WTC11 (cell line): ENCODE data around the gene CRAMP1. TPM values are rescaled to one million over a fixed set of nuclear protein-coding genes. Genes with fewer than 3 reads are reported as not detected.

ENCODE experiments used
- ATAC-seq: fragments of 200-7000 bp; cut with Tn5 transposase; 2 replicates; pipeline ENCODE4 v1.10.0; 2021; ENCODE audit warnings: mild to moderate bottlenecking, moderate library complexity
- CTCF ChIA-PET: fragments of 300-600 bp; sonication (Branson Sonifier 250); formaldehyde crosslinking; loops from one replicate; lab custom pipeline; 2021; ENCODE audit warnings: antibody characterized with exemption; lab: Charles Lee
- POLR2A ChIA-PET: fragments of 350-600 bp; sonication (Branson Sonifier 250); formaldehyde crosslinking; loops from one replicate; lab custom pipeline; 2021; ENCODE audit warnings: antibody characterized with exemption; lab: Charles Lee
- DNase-seq: peaks from one replicate; pipeline ENCODE4 v3.0.0; 2021; ENCODE audit warnings: low spot score
- H3K27ac Mint-ChIP-seq: 2 replicates; pipeline ENCODE4 v1.8.0; 2021; ENCODE audit warnings: mixed read lengths
- H3K27me3 Mint-ChIP-seq: 2 replicates; pipeline ENCODE4 v1.8.0; 2021; ENCODE audit warnings: low read depth, mild to moderate bottlenecking, moderate library complexity, mixed read lengths
- H3K36me3 Mint-ChIP-seq: 2 replicates; pipeline ENCODE4 v1.8.0; 2021; ENCODE audit warnings: mixed read lengths
- H3K4me1 Mint-ChIP-seq: 2 replicates; pipeline ENCODE4 v1.8.0; 2022; ENCODE audit warnings: mixed read lengths
- H3K4me3 Mint-ChIP-seq: 2 replicates; pipeline ENCODE4 v1.8.0; 2021; ENCODE audit warnings: mild to moderate bottlenecking, moderate library complexity, mixed read lengths
- H3K9me3 Mint-ChIP-seq: 2 replicates; pipeline ENCODE4 v1.8.0; 2021; ENCODE audit warnings: mixed read lengths
- ATF1 ChIP-seq: sonication (generic); formaldehyde crosslinking; IDR thresholded peaks from 2 replicates; pipeline ENCODE4 v1.8.1; 2023; ENCODE audit warnings: mild to moderate bottlenecking, moderate library complexity, missing genetic modification reagents
- CREM ChIP-seq: sonication (generic); formaldehyde crosslinking; IDR thresholded peaks from 2 replicates; pipeline ENCODE4 v1.8.1; 2022; ENCODE audit warnings: mild to moderate bottlenecking, missing genetic modification reagents, moderate library complexity
- FOXK1 ChIP-seq: sonication (generic); formaldehyde crosslinking; IDR thresholded peaks from 2 replicates; pipeline ENCODE4 v1.8.0; 2022; ENCODE audit warnings: mild to moderate bottlenecking, moderate library complexity, missing genetic modification reagents
- HMGXB4 ChIP-seq: sonication (generic); formaldehyde crosslinking; IDR thresholded peaks from 2 replicates; pipeline ENCODE4 v1.8.1; 2023; ENCODE audit warnings: mild to moderate bottlenecking, moderate library complexity, missing genetic modification reagents
- KAT7 ChIP-seq: sonication (generic); formaldehyde crosslinking; IDR thresholded peaks from 2 replicates; pipeline ENCODE4 v1.8.1; 2023; ENCODE audit warnings: missing genetic modification reagents, mild to moderate bottlenecking, borderline replicate concordance
- MLX ChIP-seq: sonication (generic); formaldehyde crosslinking; IDR thresholded peaks from 2 replicates; pipeline ENCODE4 v1.8.1; 2023; ENCODE audit warnings: mild to moderate bottlenecking, missing genetic modification reagents, moderate library complexity
- MXD4 ChIP-seq: fragments of 250-450 bp; sonication (Bioruptor Pico); IDR thresholded peaks from 2 replicates; pipeline ENCODE4 v1.8.0; 2021; ENCODE audit warnings: mild to moderate bottlenecking, moderate library complexity, borderline replicate concordance
- NR3C1 ChIP-seq: sonication (generic); formaldehyde crosslinking; conservative IDR thresholded peaks from 2 replicates; pipeline ENCODE4 v1.8.1; 2023; ENCODE audit warnings: low read depth, mild to moderate bottlenecking, missing genetic modification reagents
- OVOL2 ChIP-seq: fragments of 250-450 bp; sonication (Bioruptor Pico); IDR thresholded peaks from 2 replicates; pipeline ENCODE4 v1.9.0; 2021; ENCODE audit warnings: mild to moderate bottlenecking, borderline replicate concordance
- PREB ChIP-seq: sonication (generic); formaldehyde crosslinking; IDR thresholded peaks from 2 replicates; pipeline ENCODE4 v1.8.1; 2022; ENCODE audit warnings: mild to moderate bottlenecking, missing genetic modification reagents, moderate library complexity, borderline replicate concordance
- PRRX2 ChIP-seq: fragments of 250-450 bp; sonication (Bioruptor Pico); IDR thresholded peaks from 2 replicates; pipeline ENCODE4 v1.8.0; 2021; ENCODE audit warnings: mild to moderate bottlenecking
- SMAD3 ChIP-seq: sonication (generic); formaldehyde crosslinking; IDR thresholded peaks from 2 replicates; pipeline ENCODE4 v1.8.0; 2022; ENCODE audit warnings: missing genetic modification reagents, mild to moderate bottlenecking, borderline replicate concordance
- SP1 ChIP-seq: sonication (generic); formaldehyde crosslinking; conservative IDR thresholded peaks from 2 replicates; pipeline ENCODE4 v1.8.1; 2022; ENCODE audit warnings: missing genetic modification reagents
- TCF7 ChIP-seq: sonication (generic); formaldehyde crosslinking; IDR thresholded peaks from 2 replicates; pipeline ENCODE4 v1.8.0; 2022; ENCODE audit warnings: mild to moderate bottlenecking, low read depth, missing genetic modification reagents, moderate library complexity
- ZNF423 ChIP-seq: fragments of 250-450 bp; sonication (Bioruptor Pico); IDR thresholded peaks from 2 replicates; pipeline ENCODE4 v2.1.2; 2022; ENCODE audit warnings: mild to moderate bottlenecking, moderate library complexity
- total RNA-seq: library from RNA; stranded (reverse); gene quantifications from 3 replicates; pipeline ENCODE4 v1.2.3, GENCODE V29; 2021
- TF ChIP-seq, protein P1 (sequence below): sonication (generic); formaldehyde crosslinking; IDR thresholded peaks from 2 replicates; pipeline ENCODE4 v1.8.1; 2023; ENCODE audit warnings: mild to moderate bottlenecking, missing genetic modification reagents
- TF ChIP-seq, protein P2 (sequence below): sonication (generic); formaldehyde crosslinking; IDR thresholded peaks from 2 replicates; pipeline ENCODE4 v1.8.0; 2023; ENCODE audit warnings: missing genetic modification reagents, mild to moderate bottlenecking, borderline replicate concordance
- TF ChIP-seq, protein P3 (sequence below): fragments of 250-450 bp; sonication (Bioruptor Pico); IDR thresholded peaks from 2 replicates; pipeline ENCODE4 v1.9.0; 2021; ENCODE audit warnings: mild to moderate bottlenecking
- TF ChIP-seq, protein P4 (sequence below): sonication (generic); formaldehyde crosslinking; conservative IDR thresholded peaks from 2 replicates; pipeline ENCODE4 v1.8.1; 2023; ENCODE audit warnings: mild to moderate bottlenecking, low read depth, missing genetic modification reagents, moderate library complexity

CRAMP1 gene
- total RNA-seq, 1 experiment from 2014 or later, result 27.4 TPM

- Mint-ChIP-seq H3K9me3 (no peaks in the 10 kb centered on the region), H3K36me3 (peaks cover 30% of the 10 kb centered on the region), H3K4me3 (no peak overlapping the region), H3K27ac (no peak overlapping the region), H3K27me3 (no peaks in the 10 kb centered on the region), H3K4me1 (no peaks in the 10 kb centered on the region)
- ChIA-PET POLR2A (no interaction called here), CTCF (interaction anchor here (0.6 to 3.2 kb wide), 2 partner anchors 49 to 59 kb away, joined by 3 to 9 read pairs; partner anchors contain the start of gene MAPK8IP3)
- no peak for TF ChIP-seq SMAD3 (CRISPR knock-in tag)
- no peak for TF ChIP-seq HMGXB4 (CRISPR knock-in tag)
- TF ChIP-seq ATF1 (CRISPR knock-in tag), result no peak
- TF ChIP-seq, protein P1, sequence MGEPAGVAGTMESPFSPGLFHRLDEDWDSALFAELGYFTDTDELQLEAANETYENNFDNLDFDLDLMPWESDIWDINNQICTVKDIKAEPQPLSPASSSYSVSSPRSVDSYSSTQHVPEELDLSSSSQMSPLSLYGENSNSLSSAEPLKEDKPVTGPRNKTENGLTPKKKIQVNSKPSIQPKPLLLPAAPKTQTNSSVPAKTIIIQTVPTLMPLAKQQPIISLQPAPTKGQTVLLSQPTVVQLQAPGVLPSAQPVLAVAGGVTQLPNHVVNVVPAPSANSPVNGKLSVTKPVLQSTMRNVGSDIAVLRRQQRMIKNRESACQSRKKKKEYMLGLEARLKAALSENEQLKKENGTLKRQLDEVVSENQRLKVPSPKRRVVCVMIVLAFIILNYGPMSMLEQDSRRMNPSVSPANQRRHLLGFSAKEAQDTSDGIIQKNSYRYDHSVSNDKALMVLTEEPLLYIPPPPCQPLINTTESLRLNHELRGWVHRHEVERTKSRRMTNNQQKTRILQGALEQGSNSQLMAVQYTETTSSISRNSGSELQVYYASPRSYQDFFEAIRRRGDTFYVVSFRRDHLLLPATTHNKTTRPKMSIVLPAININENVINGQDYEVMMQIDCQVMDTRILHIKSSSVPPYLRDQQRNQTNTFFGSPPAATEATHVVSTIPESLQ (CRISPR knock-in tag), result no peak
- TF ChIP-seq, protein P2, sequence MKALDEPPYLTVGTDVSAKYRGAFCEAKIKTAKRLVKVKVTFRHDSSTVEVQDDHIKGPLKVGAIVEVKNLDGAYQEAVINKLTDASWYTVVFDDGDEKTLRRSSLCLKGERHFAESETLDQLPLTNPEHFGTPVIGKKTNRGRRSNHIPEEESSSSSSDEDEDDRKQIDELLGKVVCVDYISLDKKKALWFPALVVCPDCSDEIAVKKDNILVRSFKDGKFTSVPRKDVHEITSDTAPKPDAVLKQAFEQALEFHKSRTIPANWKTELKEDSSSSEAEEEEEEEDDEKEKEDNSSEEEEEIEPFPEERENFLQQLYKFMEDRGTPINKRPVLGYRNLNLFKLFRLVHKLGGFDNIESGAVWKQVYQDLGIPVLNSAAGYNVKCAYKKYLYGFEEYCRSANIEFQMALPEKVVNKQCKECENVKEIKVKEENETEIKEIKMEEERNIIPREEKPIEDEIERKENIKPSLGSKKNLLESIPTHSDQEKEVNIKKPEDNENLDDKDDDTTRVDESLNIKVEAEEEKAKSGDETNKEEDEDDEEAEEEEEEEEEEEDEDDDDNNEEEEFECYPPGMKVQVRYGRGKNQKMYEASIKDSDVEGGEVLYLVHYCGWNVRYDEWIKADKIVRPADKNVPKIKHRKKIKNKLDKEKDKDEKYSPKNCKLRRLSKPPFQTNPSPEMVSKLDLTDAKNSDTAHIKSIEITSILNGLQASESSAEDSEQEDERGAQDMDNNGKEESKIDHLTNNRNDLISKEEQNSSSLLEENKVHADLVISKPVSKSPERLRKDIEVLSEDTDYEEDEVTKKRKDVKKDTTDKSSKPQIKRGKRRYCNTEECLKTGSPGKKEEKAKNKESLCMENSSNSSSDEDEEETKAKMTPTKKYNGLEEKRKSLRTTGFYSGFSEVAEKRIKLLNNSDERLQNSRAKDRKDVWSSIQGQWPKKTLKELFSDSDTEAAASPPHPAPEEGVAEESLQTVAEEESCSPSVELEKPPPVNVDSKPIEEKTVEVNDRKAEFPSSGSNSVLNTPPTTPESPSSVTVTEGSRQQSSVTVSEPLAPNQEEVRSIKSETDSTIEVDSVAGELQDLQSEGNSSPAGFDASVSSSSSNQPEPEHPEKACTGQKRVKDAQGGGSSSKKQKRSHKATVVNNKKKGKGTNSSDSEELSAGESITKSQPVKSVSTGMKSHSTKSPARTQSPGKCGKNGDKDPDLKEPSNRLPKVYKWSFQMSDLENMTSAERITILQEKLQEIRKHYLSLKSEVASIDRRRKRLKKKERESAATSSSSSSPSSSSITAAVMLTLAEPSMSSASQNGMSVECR (CRISPR knock-in tag), result no peak
- TF ChIP-seq MXD4 (CRISPR knock-in tag), result no peak
- TF ChIP-seq FOXK1 (CRISPR knock-in tag), result no peak
- no peak for TF ChIP-seq TCF7 (CRISPR knock-in tag)
- TF ChIP-seq, protein P3, sequence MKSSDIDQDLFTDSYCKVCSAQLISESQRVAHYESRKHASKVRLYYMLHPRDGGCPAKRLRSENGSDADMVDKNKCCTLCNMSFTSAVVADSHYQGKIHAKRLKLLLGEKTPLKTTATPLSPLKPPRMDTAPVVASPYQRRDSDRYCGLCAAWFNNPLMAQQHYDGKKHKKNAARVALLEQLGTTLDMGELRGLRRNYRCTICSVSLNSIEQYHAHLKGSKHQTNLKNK (CRISPR knock-in tag), result no peak
- TF ChIP-seq OVOL2 (CRISPR knock-in tag), result no peak
- TF ChIP-seq NR3C1, result no peak
- no peak for TF ChIP-seq KAT7 (CRISPR knock-in tag)
- no peak for TF ChIP-seq SP1 (CRISPR knock-in tag)
- TF ChIP-seq ZNF423 (CRISPR knock-in tag), result no peak
- no peak for TF ChIP-seq PRRX2 (CRISPR knock-in tag)
- TF ChIP-seq PREB (CRISPR knock-in tag), result no peak
- TF ChIP-seq MLX (CRISPR knock-in tag), result no peak
- TF ChIP-seq CREM (CRISPR knock-in tag), result no peak
- TF ChIP-seq, protein P4, sequence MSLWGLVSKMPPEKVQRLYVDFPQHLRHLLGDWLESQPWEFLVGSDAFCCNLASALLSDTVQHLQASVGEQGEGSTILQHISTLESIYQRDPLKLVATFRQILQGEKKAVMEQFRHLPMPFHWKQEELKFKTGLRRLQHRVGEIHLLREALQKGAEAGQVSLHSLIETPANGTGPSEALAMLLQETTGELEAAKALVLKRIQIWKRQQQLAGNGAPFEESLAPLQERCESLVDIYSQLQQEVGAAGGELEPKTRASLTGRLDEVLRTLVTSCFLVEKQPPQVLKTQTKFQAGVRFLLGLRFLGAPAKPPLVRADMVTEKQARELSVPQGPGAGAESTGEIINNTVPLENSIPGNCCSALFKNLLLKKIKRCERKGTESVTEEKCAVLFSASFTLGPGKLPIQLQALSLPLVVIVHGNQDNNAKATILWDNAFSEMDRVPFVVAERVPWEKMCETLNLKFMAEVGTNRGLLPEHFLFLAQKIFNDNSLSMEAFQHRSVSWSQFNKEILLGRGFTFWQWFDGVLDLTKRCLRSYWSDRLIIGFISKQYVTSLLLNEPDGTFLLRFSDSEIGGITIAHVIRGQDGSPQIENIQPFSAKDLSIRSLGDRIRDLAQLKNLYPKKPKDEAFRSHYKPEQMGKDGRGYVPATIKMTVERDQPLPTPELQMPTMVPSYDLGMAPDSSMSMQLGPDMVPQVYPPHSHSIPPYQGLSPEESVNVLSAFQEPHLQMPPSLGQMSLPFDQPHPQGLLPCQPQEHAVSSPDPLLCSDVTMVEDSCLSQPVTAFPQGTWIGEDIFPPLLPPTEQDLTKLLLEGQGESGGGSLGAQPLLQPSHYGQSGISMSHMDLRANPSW, result no peak
- DNase-seq (no peak), ATAC-seq (no peak)
Observed at GRCh38 chr16:1656808-1657617, 44.9 kb downstream of the CRAMP1 start.
